ENCODE data around the gene ZPR1. TPM values are rescaled to one million over a fixed set of nuclear protein-coding genes. Genes with fewer than 3 reads are reported as not detected.

Gene ZPR1
- total and polyA plus RNA-seq, 10 donors, result 16.2 to 47.6 (median 23.4) TPM

DNA sequence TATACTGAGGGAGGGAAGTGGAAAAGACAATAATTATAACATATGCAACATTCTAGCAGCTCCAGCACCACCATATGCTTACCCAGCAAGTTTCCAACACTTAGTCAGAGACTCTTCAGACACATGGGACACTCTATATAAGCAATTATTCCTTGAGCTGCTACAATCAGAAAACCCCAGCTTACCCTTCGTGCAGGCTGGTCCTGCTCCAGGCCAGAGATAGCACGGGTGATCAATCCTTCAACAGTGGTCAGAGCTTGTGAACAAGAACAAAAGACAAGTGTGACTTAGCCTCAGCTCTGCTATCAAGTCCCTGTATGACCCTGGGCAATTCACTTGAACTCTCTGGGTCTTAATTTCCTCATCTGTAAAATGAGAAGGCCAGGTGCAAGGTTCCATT is 1.5 kb downstream of the ZPR1 start:
- Histone ChIP-seq H3K36me3 (peaks cover 0 to 55% (median 49%) of the 10 kb centered on the region in 6 donors), H3K4me1 (peaks cover 14 to 44% (median 30%) of the 10 kb centered on the region in 6 donors), H3K9me3 (no peaks in the 10 kb centered on the region), H3K27me3 (replicated peaks in 1 of 7) (peaks cover 0 to 13% (median 0%) of the 10 kb centered on the region in 7 donors), H3K4me3 (peak overlapping the region in 1 of 8 donors; percentile 97), H3K27ac (no peak overlapping the region)
- TF ChIP-seq, protein P1, sequence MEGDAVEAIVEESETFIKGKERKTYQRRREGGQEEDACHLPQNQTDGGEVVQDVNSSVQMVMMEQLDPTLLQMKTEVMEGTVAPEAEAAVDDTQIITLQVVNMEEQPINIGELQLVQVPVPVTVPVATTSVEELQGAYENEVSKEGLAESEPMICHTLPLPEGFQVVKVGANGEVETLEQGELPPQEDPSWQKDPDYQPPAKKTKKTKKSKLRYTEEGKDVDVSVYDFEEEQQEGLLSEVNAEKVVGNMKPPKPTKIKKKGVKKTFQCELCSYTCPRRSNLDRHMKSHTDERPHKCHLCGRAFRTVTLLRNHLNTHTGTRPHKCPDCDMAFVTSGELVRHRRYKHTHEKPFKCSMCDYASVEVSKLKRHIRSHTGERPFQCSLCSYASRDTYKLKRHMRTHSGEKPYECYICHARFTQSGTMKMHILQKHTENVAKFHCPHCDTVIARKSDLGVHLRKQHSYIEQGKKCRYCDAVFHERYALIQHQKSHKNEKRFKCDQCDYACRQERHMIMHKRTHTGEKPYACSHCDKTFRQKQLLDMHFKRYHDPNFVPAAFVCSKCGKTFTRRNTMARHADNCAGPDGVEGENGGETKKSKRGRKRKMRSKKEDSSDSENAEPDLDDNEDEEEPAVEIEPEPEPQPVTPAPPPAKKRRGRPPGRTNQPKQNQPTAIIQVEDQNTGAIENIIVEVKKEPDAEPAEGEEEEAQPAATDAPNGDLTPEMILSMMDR (IDR thresholded peaks at IDR 0.05 in 8 of 11, conservative IDR thresholded peaks at IDR 0.05 in 3 of 11), result no peak
- TF ChIP-seq POLR2AphosphoS5 (IDR thresholded peaks at IDR 0.05) (no peak), POLR2A (IDR thresholded peaks at IDR 0.05) (no peak)
- 74 to 98% (median 89%) methylated on average over 2 of the region's 2 CpGs for WGBS, 5 donors
- DNase-seq, result no peak
- intact Hi-C loops (cut with DNase I; ENCODE audit: low total_unique reads), result no loop called here

DNA sequence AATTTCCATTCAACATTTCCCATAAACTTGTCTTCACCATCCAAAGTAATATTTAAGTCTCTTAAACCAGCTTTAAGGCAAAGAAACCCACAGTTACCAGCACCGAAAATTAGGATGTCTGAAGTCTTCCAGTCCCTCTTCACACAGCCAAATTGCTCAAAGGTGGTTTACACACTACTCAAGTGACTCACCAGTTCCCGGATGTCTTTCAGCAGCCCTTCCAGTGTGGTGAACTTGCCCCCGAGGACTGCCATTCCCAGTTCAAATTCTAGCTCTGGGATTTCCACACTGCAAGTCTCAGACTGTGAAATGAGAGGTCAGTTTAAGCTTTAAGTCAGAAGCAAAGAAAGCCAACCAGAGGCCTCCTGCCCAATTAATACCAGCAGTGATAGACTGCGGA is 5.1 kb downstream of the ZPR1 start:
- Histone ChIP-seq H3K27ac (no peak overlapping the region), H3K36me3 (peaks cover 0 to 90% (median 83%) of the 10 kb centered on the region in 6 donors), H3K9me3 (no peaks in the 10 kb centered on the region), H3K27me3 (replicated peaks in 1 of 7) (no peaks in the 10 kb centered on the region), H3K4me3 (no peak overlapping the region), H3K4me1 (peaks cover 8 to 25% (median 16%) of the 10 kb centered on the region in 6 donors)
- DNase-seq, result no peak
- intact Hi-C loops (cut with DNase I; ENCODE audit: low total_unique reads), result no loop called here
- 69 to 88% (median 77%) methylated on average over 4 of the region's 4 CpGs for WGBS, 5 donors
- TF ChIP-seq, protein P1 (IDR thresholded peaks at IDR 0.05 in 8 of 11, conservative IDR thresholded peaks at IDR 0.05 in 3 of 11), result no peak
- TF ChIP-seq POLR2AphosphoS5 (IDR thresholded peaks at IDR 0.05) (no peak), POLR2A (IDR thresholded peaks at IDR 0.05) (no peak)

DNA sequence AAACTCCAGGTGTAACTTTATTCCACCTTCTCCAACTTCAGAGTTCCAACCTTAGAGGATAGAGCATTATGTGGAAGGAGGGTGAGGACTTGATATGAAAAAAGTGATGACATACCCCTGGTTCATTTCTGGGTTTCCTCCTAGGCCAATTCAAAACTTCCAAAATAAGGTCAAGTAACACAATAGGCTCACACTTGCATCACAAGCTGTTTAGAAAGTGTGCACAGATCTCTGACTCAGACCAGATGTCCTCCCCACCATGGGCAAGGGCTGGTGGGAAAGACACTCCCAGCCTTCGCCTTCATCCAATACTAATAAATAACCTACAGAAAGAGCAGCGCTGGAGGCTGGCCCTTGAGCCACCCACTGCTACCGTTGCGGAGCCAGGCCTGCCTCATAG is 9.3 kb downstream of the ZPR1 start:
- H3K27ac ChIP-seq, result no peak overlapping the region
- peaks cover 4 to 13% (median 8%) of the 10 kb centered on the region in 6 donors for H3K4me1 ChIP-seq
- no peaks in the 10 kb centered on the region for H3K27me3 ChIP-seq (replicated peaks in 1 of 7)
- H3K4me3 ChIP-seq, result no peak overlapping the region
- H3K9me3 ChIP-seq, result no peaks in the 10 kb centered on the region
- H3K36me3 ChIP-seq, result peaks cover 0 to 81% (median 68%) of the 10 kb centered on the region in 6 donors
- TF ChIP-seq, protein P1 (IDR thresholded peaks at IDR 0.05 in 8 of 11, conservative IDR thresholded peaks at IDR 0.05 in 3 of 11), result no peak
- TF ChIP-seq POLR2AphosphoS5 (IDR thresholded peaks at IDR 0.05) (no peak), POLR2A (IDR thresholded peaks at IDR 0.05) (no peak)
- 95 to 100% (median 99%) methylated on average over 4 of the region's 4 CpGs for WGBS, 5 donors
- DNase-seq, result no peak
- intact Hi-C loops (cut with DNase I; ENCODE audit: low total_unique reads), result no loop called here

DNA sequence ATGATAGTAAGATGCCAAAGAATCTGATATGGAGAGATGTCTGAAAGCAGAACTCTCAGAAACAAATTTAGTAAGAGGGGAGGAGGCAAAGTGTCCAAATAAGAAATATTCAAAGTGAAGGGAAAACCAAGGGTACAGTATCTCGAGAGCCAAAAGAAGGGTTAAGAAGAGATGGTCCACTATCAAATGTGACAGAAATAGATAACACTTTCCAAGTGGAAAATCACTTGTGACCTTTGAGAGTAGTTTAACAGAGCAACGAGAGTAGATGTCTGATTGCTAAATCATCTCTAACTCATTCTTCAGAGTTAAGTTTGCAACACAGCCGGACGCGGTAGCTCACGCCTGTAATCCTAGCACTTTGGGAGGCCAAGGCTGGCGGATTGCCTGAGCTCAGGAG is 10.8 kb downstream of the ZPR1 start:
- TF ChIP-seq, protein P1 (IDR thresholded peaks at IDR 0.05 in 8 of 11, conservative IDR thresholded peaks at IDR 0.05 in 3 of 11), result no peak
- TF ChIP-seq POLR2A (IDR thresholded peaks at IDR 0.05) (no peak), POLR2AphosphoS5 (IDR thresholded peaks at IDR 0.05) (no peak)
- no peak overlapping the region for H3K4me3 ChIP-seq
- H3K36me3 ChIP-seq, result peaks cover 0 to 66% (median 53%) of the 10 kb centered on the region in 6 donors
- WGBS, 5 donors, result 77 to 87% (median 83%) methylated on average over 7 of the region's 7 CpGs
- no peak for DNase-seq
- H3K27me3 ChIP-seq (replicated peaks in 1 of 7), result no peaks in the 10 kb centered on the region
- H3K4me1 ChIP-seq, result peaks cover 4 to 20% (median 14%) of the 10 kb centered on the region in 6 donors
- no peak overlapping the region for H3K27ac ChIP-seq
- intact Hi-C loops (cut with DNase I; ENCODE audit: low total_unique reads), result no loop called here
- no peaks in the 10 kb centered on the region for H3K9me3 ChIP-seq

Data from spleen (tissue), 11 donors.